Measurements from ENCODE around the gene TRMO. TPM values are rescaled to one million over a fixed set of nuclear protein-coding genes. Genes with fewer than 3 reads are reported as not detected.
"Not testable (repeated sequence)": the region's sequence is repeated elsewhere in the genome, so short reads cannot be mapped to it uniquely, and the experiment has no call there.

The TRMO gene
- total and polyA plus RNA-seq, 2 experiments from 2014 or later: 10.5 to 13.0 TPM

- Histone ChIP-seq H3K4me2 (ENCODE audit: unreplicated experiment) (no peak overlapping the region), H3K79me2 (ENCODE audit: insufficient read depth) (no peaks in the 10 kb centered on the region), H3K4me3 (no peak overlapping the region), H3K36me3 (ENCODE audit: low read depth) (no peaks in the 10 kb centered on the region), H3K9ac (no peak overlapping the region), H3F3A (ENCODE audit: insufficient read depth) (peaks cover under 1% of the 10 kb centered on the region; the same call in 1 of the 2 replicates), H3K9me2 (ENCODE audit: insufficient read depth) (no peaks in the 10 kb centered on the region), H3K9me3 (ENCODE audit: low read depth) (no peaks in the 10 kb centered on the region), H3K4me1 (ENCODE audit: insufficient read depth) (no peaks in the 10 kb centered on the region), H3K27me3 (replicated peaks; ENCODE audit: insufficient read depth) (peaks cover 5% of the 10 kb centered on the region; the same call in 1 of the 2 replicates), H4K20me1 (ENCODE audit: insufficient read depth) (no peaks in the 10 kb centered on the region), H3K27ac (no peak overlapping the region), H2AFZ (no peak overlapping the region)
- in situ Hi-C loops (cut with MboI): no loop called here
- TF ChIP-seq EZH2phosphoT487 (IDR thresholded peaks at IDR 0.05; ENCODE audit: insufficient read depth, low read depth) (no peak), EZH2 (IDR thresholded peaks at IDR 0.05; ENCODE audit: insufficient read depth, poor library complexity, severe bottlenecking) (no peak)
- DNase-seq: no peak
These were observed 42.6 kb upstream of the TRMO start for GRCh38 chr9:97964901-97965300.

GRCh38 chr9:97963232-97963631 lies 40.9 kb upstream of the TRMO start:
- no peak overlapping the region for H3K9ac ChIP-seq
- no peak overlapping the region for H2AFZ ChIP-seq
- peaks cover 15% of the 10 kb centered on the region for H3F3A ChIP-seq (ENCODE audit: insufficient read depth)
- no peaks in the 10 kb centered on the region for H4K20me1 ChIP-seq (ENCODE audit: insufficient read depth)
- H3K36me3 ChIP-seq (ENCODE audit: low read depth): no peaks in the 10 kb centered on the region
- TF ChIP-seq EZH2 (IDR thresholded peaks at IDR 0.05; ENCODE audit: insufficient read depth, poor library complexity, severe bottlenecking): no peak
- no peak for TF ChIP-seq EZH2phosphoT487 (IDR thresholded peaks at IDR 0.05; ENCODE audit: insufficient read depth, low read depth)
- H3K79me2 ChIP-seq (ENCODE audit: insufficient read depth): no peaks in the 10 kb centered on the region
- in situ Hi-C loops (cut with MboI): no loop called here
- H3K4me1 ChIP-seq (ENCODE audit: insufficient read depth): peaks cover 10% of the 10 kb centered on the region
- peaks cover 5% of the 10 kb centered on the region; the same call in 1 of the 2 replicates for H3K27me3 ChIP-seq (replicated peaks; ENCODE audit: insufficient read depth)
- no peak overlapping the region for H3K4me2 ChIP-seq (ENCODE audit: unreplicated experiment)
- no peak overlapping the region for H3K27ac ChIP-seq
- no peak for DNase-seq
- no peaks in the 10 kb centered on the region for H3K9me2 ChIP-seq (ENCODE audit: insufficient read depth)
- no peak overlapping the region for H3K4me3 ChIP-seq
- H3K9me3 ChIP-seq (ENCODE audit: low read depth): no peaks in the 10 kb centered on the region
- 41% methylated on average over 2 of the region's 2 CpGs for WGBS, 2 experiments (ENCODE audit: low coverage in 1 of 2, low lambda C conversion rate in 2 of 2, missing lambda C conversion rate in 2 of 2)

GRCh38 chr9:97962575-97962974 lies 40.3 kb upstream of the TRMO start:
- H4K20me1 ChIP-seq (ENCODE audit: insufficient read depth): no peaks in the 10 kb centered on the region
- H3K4me1 ChIP-seq (ENCODE audit: insufficient read depth): peaks cover 10% of the 10 kb centered on the region
- no peak overlapping the region for H3K27ac ChIP-seq
- DNase-seq: no peak
- H2AFZ ChIP-seq: no peak overlapping the region
- H3K27me3 ChIP-seq (replicated peaks; ENCODE audit: insufficient read depth): peaks cover 5% of the 10 kb centered on the region; the same call in 1 of the 2 replicates
- no peak overlapping the region for H3K4me3 ChIP-seq
- TF ChIP-seq EZH2phosphoT487 (IDR thresholded peaks at IDR 0.05; ENCODE audit: insufficient read depth, low read depth) (no peak), EZH2 (IDR thresholded peaks at IDR 0.05; ENCODE audit: insufficient read depth, poor library complexity, severe bottlenecking) (no peak)
- H3K9me3 ChIP-seq (ENCODE audit: low read depth): no peaks in the 10 kb centered on the region
- in situ Hi-C loops (cut with MboI): no loop called here
- H3K4me2 ChIP-seq (ENCODE audit: unreplicated experiment): no peak overlapping the region
- WGBS, 2 experiments (ENCODE audit: low coverage in 1 of 2, low lambda C conversion rate in 2 of 2, missing lambda C conversion rate in 2 of 2): 73 to 79% methylated on average over 5 of the region's 5 CpGs
- H3K79me2 ChIP-seq (ENCODE audit: insufficient read depth): no peaks in the 10 kb centered on the region
- peaks cover 16% of the 10 kb centered on the region for H3F3A ChIP-seq (ENCODE audit: insufficient read depth)
- no peaks in the 10 kb centered on the region for H3K36me3 ChIP-seq (ENCODE audit: low read depth)
- no peaks in the 10 kb centered on the region for H3K9me2 ChIP-seq (ENCODE audit: insufficient read depth)
- H3K9ac ChIP-seq: no peak overlapping the region

GRCh38 chr9:97962136-97962535 lies 39.8 kb upstream of the TRMO start:
- Histone ChIP-seq H3K36me3 (ENCODE audit: low read depth) (no peaks in the 10 kb centered on the region), H2AFZ (no peak overlapping the region), H3K9me3 (ENCODE audit: low read depth) (no peaks in the 10 kb centered on the region), H3K4me2 (ENCODE audit: unreplicated experiment) (no peak overlapping the region), H3K27me3 (replicated peaks; ENCODE audit: insufficient read depth) (peaks cover 5% of the 10 kb centered on the region; the same call in 1 of the 2 replicates), H4K20me1 (ENCODE audit: insufficient read depth) (no peaks in the 10 kb centered on the region), H3K4me3 (no peak overlapping the region), H3F3A (ENCODE audit: insufficient read depth) (peaks cover 16% of the 10 kb centered on the region), H3K9me2 (ENCODE audit: insufficient read depth) (no peaks in the 10 kb centered on the region), H3K27ac (no peak overlapping the region), H3K4me1 (ENCODE audit: insufficient read depth) (peaks cover 10% of the 10 kb centered on the region), H3K9ac (no peak overlapping the region), H3K79me2 (ENCODE audit: insufficient read depth) (no peaks in the 10 kb centered on the region)
- TF ChIP-seq EZH2 (IDR thresholded peaks at IDR 0.05; ENCODE audit: insufficient read depth, poor library complexity, severe bottlenecking) (no peak), EZH2phosphoT487 (IDR thresholded peaks at IDR 0.05; ENCODE audit: insufficient read depth, low read depth) (no peak)
- in situ Hi-C loops (cut with MboI): no loop called here
- no peak for DNase-seq
- 72 to 74% methylated on average over 4 of the region's 4 CpGs for WGBS, 2 experiments (ENCODE audit: low coverage in 1 of 2, low lambda C conversion rate in 2 of 2, missing lambda C conversion rate in 2 of 2)

GRCh38 chr9:97961361-97961760 lies 39.1 kb upstream of the TRMO start:
- peaks cover 16% of the 10 kb centered on the region for H3F3A ChIP-seq (ENCODE audit: insufficient read depth)
- H3K79me2 ChIP-seq (ENCODE audit: insufficient read depth): no peaks in the 10 kb centered on the region
- H3K27me3 ChIP-seq (replicated peaks; ENCODE audit: insufficient read depth): peaks cover 2% of the 10 kb centered on the region; the same call in 1 of the 2 replicates
- H3K4me2 ChIP-seq (ENCODE audit: unreplicated experiment): no peak overlapping the region
- TF ChIP-seq EZH2phosphoT487 (IDR thresholded peaks at IDR 0.05; ENCODE audit: insufficient read depth, low read depth) (no peak), EZH2 (IDR thresholded peaks at IDR 0.05; ENCODE audit: insufficient read depth, poor library complexity, severe bottlenecking) (no peak)
- no peak overlapping the region for H3K4me3 ChIP-seq
- WGBS, 2 experiments (ENCODE audit: low coverage in 1 of 2, low lambda C conversion rate in 2 of 2, missing lambda C conversion rate in 2 of 2): 93 to 97% methylated on average over 2 of the region's 2 CpGs
- in situ Hi-C loops (cut with MboI): no loop called here
- H3K27ac ChIP-seq: no peak overlapping the region
- no peaks in the 10 kb centered on the region for H3K9me3 ChIP-seq (ENCODE audit: low read depth)
- no peaks in the 10 kb centered on the region for H4K20me1 ChIP-seq (ENCODE audit: insufficient read depth)
- no peaks in the 10 kb centered on the region for H3K9me2 ChIP-seq (ENCODE audit: insufficient read depth)
- DNase-seq: no peak
- no peak overlapping the region for H2AFZ ChIP-seq
- H3K4me1 ChIP-seq (ENCODE audit: insufficient read depth): peaks cover 10% of the 10 kb centered on the region
- no peaks in the 10 kb centered on the region for H3K36me3 ChIP-seq (ENCODE audit: low read depth)
- H3K9ac ChIP-seq: no peak overlapping the region

- H2AFZ ChIP-seq; H3K9me2 ChIP-seq (ENCODE audit: insufficient read depth); H3K27ac ChIP-seq; H4K20me1 ChIP-seq (ENCODE audit: insufficient read depth); H3K9me3 ChIP-seq (ENCODE audit: low read depth); H3K36me3 ChIP-seq (ENCODE audit: low read depth); H3K79me2 ChIP-seq (ENCODE audit: insufficient read depth); H3K4me1 ChIP-seq (ENCODE audit: insufficient read depth); in situ Hi-C loops (cut with MboI); H3K9ac ChIP-seq; H3K27me3 ChIP-seq (replicated peaks; ENCODE audit: insufficient read depth); H3K4me2 ChIP-seq (ENCODE audit: unreplicated experiment); DNase-seq; H3K4me3 ChIP-seq: not testable (repeated sequence)
- 80 to 85% methylated on average over 9 of the region's 9 CpGs for WGBS, 2 experiments (ENCODE audit: low coverage in 1 of 2, low lambda C conversion rate in 2 of 2, missing lambda C conversion rate in 2 of 2)
- peaks cover 16% of the 10 kb centered on the region for H3F3A ChIP-seq (ENCODE audit: insufficient read depth)
These were observed 38.5 kb upstream of the TRMO start for GRCh38 chr9:97960678-97961328.

Measured in GM23248 (cell line).